CD14-positive monocyte (primary cell): ENCODE data around the gene DNAJC18. TPM values are rescaled to one million over a fixed set of nuclear protein-coding genes. Genes with fewer than 3 reads are reported as not detected.

Source experiments
- DNase-seq, 3 donors: peaks; one replicate each; pipeline ENCODE4 v3.0.0-alpha.2; 2011 to 2022
- H2AFZ ChIP-seq: 2 replicates; pipeline ENCODE4 v1.6.0; 2012; ENCODE audit warnings: mild to moderate bottlenecking, low read depth, low read length, inconsistent platforms; ENCODE audit not compliant: insufficient read depth, poor library complexity, severe bottlenecking
- H3K27ac ChIP-seq, 2 donors: 1 replicate in 1 of 2; 2 replicates in 1 of 2; pipeline ENCODE4 v1.5.1; 2012 to 2013; ENCODE audit warnings: low read length in 2 of 2, control low read depth in 1 of 2, inconsistent platforms in 1 of 2, low read depth in 1 of 2, mild to moderate bottlenecking in 1 of 2
- H3K27me3 ChIP-seq, 2 donors: one replicate each; pipeline versions ENCODE4 v1.6.0 to v1.6.1; 2011 to 2013; ENCODE audit warnings: low read length in 2 of 2; ENCODE audit not compliant: control insufficient read depth in 2 of 2, insufficient read depth in 2 of 2
- H3K36me3 ChIP-seq, 2 donors: replicated peaks in 1 of 2; 1 replicate in 1 of 2; 2 replicates in 1 of 2; pipeline versions ENCODE4 v1.5.1 to v1.6.1; 2012 to 2013; ENCODE audit warnings: low read length in 2 of 2, control low read depth in 1 of 2, inconsistent platforms in 1 of 2, mild to moderate bottlenecking in 1 of 2; ENCODE audit not compliant: insufficient read depth in 2 of 2, control insufficient read depth in 1 of 2
- H3K4me1 ChIP-seq, 2 donors: 1 replicate in 1 of 2; 2 replicates in 1 of 2; pipeline versions ENCODE4 v1.5.1 to v1.6.1; 2012 to 2013; ENCODE audit warnings: low read length in 2 of 2, control low read depth in 1 of 2, inconsistent platforms in 1 of 2, mild to moderate bottlenecking in 1 of 2, moderate library complexity in 1 of 2; ENCODE audit not compliant: insufficient read depth in 2 of 2, control insufficient read depth in 1 of 2
- H3K4me2 ChIP-seq: replicated peaks from 2 replicates; pipeline ENCODE3; 2012; ENCODE audit warnings: low read length, moderate library complexity, mild to moderate bottlenecking; ENCODE audit not compliant: poor library complexity, severe bottlenecking; ENCODE audit errors: extremely low read depth
- H3K4me3 ChIP-seq, 3 experiments: fragments of 200-600 bp in 1 of 3; sonication (generic) in 1 of 3; replicated peaks in 1 of 3; 1 replicate in 2 of 3; 2 replicates in 1 of 3; pipeline ENCODE4 v1.5.1; 2011 to 2013; ENCODE audit warnings: low read length in 3 of 3, mild to moderate bottlenecking in 3 of 3, control low read depth in 2 of 3, low read depth in 2 of 3, inconsistent platforms in 1 of 3, moderate library complexity in 1 of 3
- H3K79me2 ChIP-seq: 2 replicates; pipeline ENCODE4 v1.6.0; 2012; ENCODE audit warnings: mild to moderate bottlenecking, control low read depth, inconsistent platforms, low read length, moderate library complexity; ENCODE audit not compliant: insufficient read depth
- H3K9ac ChIP-seq: 2 replicates; pipeline ENCODE4 v1.6.0; 2017; ENCODE audit warnings: low read length, mild to moderate bottlenecking; ENCODE audit not compliant: insufficient read depth, poor library complexity, severe bottlenecking
- H3K9me3 ChIP-seq, 2 donors: replicated peaks in 1 of 2; 1 replicate in 1 of 2; 2 replicates in 1 of 2; pipeline versions ENCODE4 v1.5.1 to v1.6.1; 2012 to 2013; ENCODE audit warnings: low read length in 2 of 2, control low read depth in 1 of 2; ENCODE audit not compliant: control insufficient read depth in 1 of 2, insufficient read depth in 1 of 2
- H4K20me1 ChIP-seq: 2 replicates; pipeline ENCODE4 v1.6.0; 2012; ENCODE audit warnings: mild to moderate bottlenecking, low read length, control low read depth, moderate library complexity; ENCODE audit not compliant: insufficient read depth
- H3K27ac Mint-ChIP-seq, 7 donors: one replicate each; pipeline ENCODE4 v1.8.0; 2020; ENCODE audit warnings: mild to moderate bottlenecking in 7 of 7, mixed read lengths in 7 of 7, moderate library complexity in 6 of 7, inconsistent platforms in 2 of 7
- H3K27me3 Mint-ChIP-seq, 3 donors: one replicate each; pipeline ENCODE4 v1.8.0; 2021 to 2022; ENCODE audit warnings: low read depth in 3 of 3, mild to moderate bottlenecking in 3 of 3, mixed read lengths in 3 of 3, moderate library complexity in 3 of 3, inconsistent platforms in 1 of 3
- H3K36me3 Mint-ChIP-seq, 2 donors: one replicate each; pipeline ENCODE4 v1.8.0; 2020; ENCODE audit warnings: mixed read lengths in 2 of 2, inconsistent platforms in 1 of 2, mild to moderate bottlenecking in 1 of 2
- H3K4me1 Mint-ChIP-seq: one replicate; pipeline ENCODE4 v1.8.0; 2020; ENCODE audit warnings: mild to moderate bottlenecking, mixed read lengths
- H3K4me3 Mint-ChIP-seq, 2 donors: one replicate each; pipeline ENCODE4 v1.8.0; 2020; ENCODE audit warnings: mild to moderate bottlenecking in 2 of 2, mixed read lengths in 2 of 2, moderate library complexity in 1 of 2
- H3K9me3 Mint-ChIP-seq, 7 donors: one replicate each; pipeline ENCODE4 v1.8.0; 2020 to 2022; ENCODE audit warnings: mixed read lengths in 7 of 7, mild to moderate bottlenecking in 6 of 7, moderate library complexity in 6 of 7, inconsistent platforms in 2 of 7
- WGBS: methylation state at CpG from one replicate; pipeline ENCODE4 v1.1.5; 2013; ENCODE audit warnings: missing lambda C conversion rate; ENCODE audit not compliant: insufficient coverage; 5-methylcytosine and 5-hydroxymethylcytosine counted together
- intact Hi-C, 2 donors: fragments of 100-400 bp; cut with micrococcal nuclease; formaldehyde crosslinking; loops; one replicate each; pipeline versions ENCODE4 v1.15.0 to v1.15.1; 2023
- polyA plus RNA-seq, 3 donors: library from polyadenylated mRNA; depleted of rRNA in 1 of 3; unstranded in 2 of 3; stranded (reverse) in 1 of 3; fragments of 300-500 nt in 2 of 3; fragments of >200 nt in 1 of 3; fragmentation: Illumina TruSeq in 2 of 3; gene quantifications; 1 replicate in 2 of 3; 2 replicates in 1 of 3; pipeline ENCODE4 v1.2.3, GENCODE V29; 2012 to 2021
- TF ChIP-seq, protein P1 (sequence below): fragments of 200-600 bp; IDR thresholded peaks from one replicate; pipeline ENCODE4 v1.8.0; 2022; ENCODE audit warnings: antibody characterized with exemption, mild to moderate bottlenecking

The DNAJC18 gene
- polyA plus RNA-seq, 3 donors = 0.87 to 2.6 (median 2.2) TPM

DNA sequence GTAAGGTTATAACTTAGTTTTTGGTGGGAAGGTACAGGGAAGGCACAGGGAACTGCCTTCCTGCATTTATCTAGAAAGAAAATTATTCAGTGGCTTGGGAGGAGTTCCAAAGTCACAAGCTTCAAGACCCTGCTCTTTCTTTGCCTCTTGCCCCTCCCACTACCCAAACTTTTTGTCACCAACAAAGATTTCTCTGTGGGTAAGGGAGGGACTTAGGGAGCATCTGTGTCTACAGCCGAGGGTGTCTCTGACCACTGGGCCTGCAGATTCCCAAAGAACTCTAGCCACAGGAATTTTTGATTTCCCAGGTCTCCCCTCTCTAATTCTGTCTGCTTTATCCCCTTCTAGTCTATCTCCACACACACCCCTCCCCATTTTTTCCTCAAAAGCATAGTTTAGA lies 21.1 kb upstream of the DNAJC18 start:
- Histone ChIP-seq H4K20me1 (no peaks in the 10 kb centered on the region), H3K9ac (no peak overlapping the region), H3K36me3 (no peaks in the 10 kb centered on the region), H3K4me1 (peaks cover 3 to 7% of the 10 kb centered on the region in 2 donors), H3K27me3 (no peaks in the 10 kb centered on the region), H3K9me3 (no peaks in the 10 kb centered on the region), H3K4me2 (no peak overlapping the region), H3K27ac (no peak overlapping the region), H3K79me2 (no peaks in the 10 kb centered on the region), H3K4me3 (no peak overlapping the region), H2AFZ (no peak overlapping the region)
- Mint-ChIP-seq H3K4me3 (no peak overlapping the region), H3K9me3 (peaks cover 0 to 2% (median 0%) of the 10 kb centered on the region in 7 donors), H3K36me3 (no peaks in the 10 kb centered on the region), H3K27me3 (peaks cover 0 to 4% (median 3%) of the 10 kb centered on the region in 3 donors), H3K4me1 (peaks cover 13% of the 10 kb centered on the region), H3K27ac (no peak overlapping the region)
- intact Hi-C loops = no loop called here
- DNase-seq = no peak
- TF ChIP-seq, protein P1, sequence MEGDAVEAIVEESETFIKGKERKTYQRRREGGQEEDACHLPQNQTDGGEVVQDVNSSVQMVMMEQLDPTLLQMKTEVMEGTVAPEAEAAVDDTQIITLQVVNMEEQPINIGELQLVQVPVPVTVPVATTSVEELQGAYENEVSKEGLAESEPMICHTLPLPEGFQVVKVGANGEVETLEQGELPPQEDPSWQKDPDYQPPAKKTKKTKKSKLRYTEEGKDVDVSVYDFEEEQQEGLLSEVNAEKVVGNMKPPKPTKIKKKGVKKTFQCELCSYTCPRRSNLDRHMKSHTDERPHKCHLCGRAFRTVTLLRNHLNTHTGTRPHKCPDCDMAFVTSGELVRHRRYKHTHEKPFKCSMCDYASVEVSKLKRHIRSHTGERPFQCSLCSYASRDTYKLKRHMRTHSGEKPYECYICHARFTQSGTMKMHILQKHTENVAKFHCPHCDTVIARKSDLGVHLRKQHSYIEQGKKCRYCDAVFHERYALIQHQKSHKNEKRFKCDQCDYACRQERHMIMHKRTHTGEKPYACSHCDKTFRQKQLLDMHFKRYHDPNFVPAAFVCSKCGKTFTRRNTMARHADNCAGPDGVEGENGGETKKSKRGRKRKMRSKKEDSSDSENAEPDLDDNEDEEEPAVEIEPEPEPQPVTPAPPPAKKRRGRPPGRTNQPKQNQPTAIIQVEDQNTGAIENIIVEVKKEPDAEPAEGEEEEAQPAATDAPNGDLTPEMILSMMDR = no peak
- no CpG with 5 or more reads among the region's 1 CpG for whole genome bisulfite sequencing

DNA sequence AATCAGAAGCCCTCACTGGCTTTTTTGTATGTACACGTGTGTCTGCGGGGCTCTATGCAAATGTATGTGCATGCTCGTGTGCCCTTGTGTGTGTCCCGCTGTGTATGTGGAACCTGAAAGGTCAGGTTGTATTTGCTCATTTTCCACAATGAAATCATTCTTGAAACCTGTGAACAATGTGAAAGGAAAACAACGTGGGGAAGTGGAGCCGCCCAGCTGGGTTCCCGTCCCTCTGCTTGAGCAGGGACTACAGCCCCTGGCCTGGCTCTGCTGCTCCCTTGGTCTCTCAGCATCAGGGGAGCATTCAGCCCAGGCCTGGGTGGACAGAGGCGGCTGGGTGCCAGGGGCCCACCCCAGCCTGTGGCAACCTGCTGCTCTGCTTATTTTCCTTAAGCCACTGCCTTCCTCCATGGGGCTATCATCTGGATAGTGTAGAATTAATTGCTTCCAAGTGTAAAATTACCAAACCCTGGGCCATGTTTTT lies 20.2 kb upstream of the DNAJC18 start:
- Histone ChIP-seq H2AFZ (no peak overlapping the region), H3K9ac (no peak overlapping the region), H3K4me1 (peaks cover 3 to 7% of the 10 kb centered on the region in 2 donors), H3K9me3 (no peaks in the 10 kb centered on the region), H3K36me3 (no peaks in the 10 kb centered on the region), H3K4me3 (no peak overlapping the region), H3K27ac (no peak overlapping the region), H3K27me3 (no peaks in the 10 kb centered on the region), H3K79me2 (no peaks in the 10 kb centered on the region), H4K20me1 (no peaks in the 10 kb centered on the region), H3K4me2 (no peak overlapping the region)
- H3K4me3 Mint-ChIP-seq = no peak overlapping the region
- peaks cover 0 to 4% (median 3%) of the 10 kb centered on the region in 3 donors for H3K27me3 Mint-ChIP-seq
- no peak for DNase-seq
- H3K4me1 Mint-ChIP-seq = peaks cover 15% of the 10 kb centered on the region
- no peaks in the 10 kb centered on the region for H3K9me3 Mint-ChIP-seq
- TF ChIP-seq, protein P1 = no peak
- H3K27ac Mint-ChIP-seq = no peak overlapping the region
- H3K36me3 Mint-ChIP-seq = no peaks in the 10 kb centered on the region
- intact Hi-C loops = no loop called here
- 91% methylated on average over 7 of the region's 8 CpGs for WGBS
